Measurements from ENCODE around the gene PTPN14.

DNA sequence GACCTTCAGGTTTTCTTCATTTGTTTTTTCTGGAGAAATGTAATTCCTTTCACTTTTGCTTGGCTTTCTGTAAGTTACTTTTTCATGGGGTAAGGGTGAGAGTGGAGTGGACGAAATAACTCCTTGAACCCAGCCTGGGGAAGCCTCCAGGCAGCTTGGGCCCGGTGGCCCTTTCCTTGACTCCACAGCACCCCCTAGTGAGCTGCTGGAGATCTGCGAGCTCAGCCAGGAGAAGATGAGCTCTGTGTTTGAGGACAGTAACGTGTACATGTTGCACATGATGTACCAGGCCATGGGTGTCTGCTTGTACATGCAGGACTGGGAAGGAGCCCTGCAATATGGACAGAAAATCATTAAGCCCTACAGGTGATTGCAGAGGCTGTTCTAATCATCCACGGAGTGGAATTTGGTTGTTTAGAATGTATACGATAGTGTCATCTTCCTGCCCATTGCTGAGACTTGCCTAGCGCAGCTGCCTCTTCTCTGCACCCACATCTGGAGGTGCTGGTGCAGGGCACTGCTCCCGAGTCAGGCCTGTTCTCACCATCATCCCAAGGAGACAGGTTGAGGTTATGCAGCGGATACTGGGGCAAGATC is 219.5 kb downstream of the PTPN14 start:
- TF ChIP-seq, protein P1, sequence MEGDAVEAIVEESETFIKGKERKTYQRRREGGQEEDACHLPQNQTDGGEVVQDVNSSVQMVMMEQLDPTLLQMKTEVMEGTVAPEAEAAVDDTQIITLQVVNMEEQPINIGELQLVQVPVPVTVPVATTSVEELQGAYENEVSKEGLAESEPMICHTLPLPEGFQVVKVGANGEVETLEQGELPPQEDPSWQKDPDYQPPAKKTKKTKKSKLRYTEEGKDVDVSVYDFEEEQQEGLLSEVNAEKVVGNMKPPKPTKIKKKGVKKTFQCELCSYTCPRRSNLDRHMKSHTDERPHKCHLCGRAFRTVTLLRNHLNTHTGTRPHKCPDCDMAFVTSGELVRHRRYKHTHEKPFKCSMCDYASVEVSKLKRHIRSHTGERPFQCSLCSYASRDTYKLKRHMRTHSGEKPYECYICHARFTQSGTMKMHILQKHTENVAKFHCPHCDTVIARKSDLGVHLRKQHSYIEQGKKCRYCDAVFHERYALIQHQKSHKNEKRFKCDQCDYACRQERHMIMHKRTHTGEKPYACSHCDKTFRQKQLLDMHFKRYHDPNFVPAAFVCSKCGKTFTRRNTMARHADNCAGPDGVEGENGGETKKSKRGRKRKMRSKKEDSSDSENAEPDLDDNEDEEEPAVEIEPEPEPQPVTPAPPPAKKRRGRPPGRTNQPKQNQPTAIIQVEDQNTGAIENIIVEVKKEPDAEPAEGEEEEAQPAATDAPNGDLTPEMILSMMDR (IDR thresholded peaks at IDR 0.05) = peak; percentile 95
- TF ChIP-seq, protein P2, sequence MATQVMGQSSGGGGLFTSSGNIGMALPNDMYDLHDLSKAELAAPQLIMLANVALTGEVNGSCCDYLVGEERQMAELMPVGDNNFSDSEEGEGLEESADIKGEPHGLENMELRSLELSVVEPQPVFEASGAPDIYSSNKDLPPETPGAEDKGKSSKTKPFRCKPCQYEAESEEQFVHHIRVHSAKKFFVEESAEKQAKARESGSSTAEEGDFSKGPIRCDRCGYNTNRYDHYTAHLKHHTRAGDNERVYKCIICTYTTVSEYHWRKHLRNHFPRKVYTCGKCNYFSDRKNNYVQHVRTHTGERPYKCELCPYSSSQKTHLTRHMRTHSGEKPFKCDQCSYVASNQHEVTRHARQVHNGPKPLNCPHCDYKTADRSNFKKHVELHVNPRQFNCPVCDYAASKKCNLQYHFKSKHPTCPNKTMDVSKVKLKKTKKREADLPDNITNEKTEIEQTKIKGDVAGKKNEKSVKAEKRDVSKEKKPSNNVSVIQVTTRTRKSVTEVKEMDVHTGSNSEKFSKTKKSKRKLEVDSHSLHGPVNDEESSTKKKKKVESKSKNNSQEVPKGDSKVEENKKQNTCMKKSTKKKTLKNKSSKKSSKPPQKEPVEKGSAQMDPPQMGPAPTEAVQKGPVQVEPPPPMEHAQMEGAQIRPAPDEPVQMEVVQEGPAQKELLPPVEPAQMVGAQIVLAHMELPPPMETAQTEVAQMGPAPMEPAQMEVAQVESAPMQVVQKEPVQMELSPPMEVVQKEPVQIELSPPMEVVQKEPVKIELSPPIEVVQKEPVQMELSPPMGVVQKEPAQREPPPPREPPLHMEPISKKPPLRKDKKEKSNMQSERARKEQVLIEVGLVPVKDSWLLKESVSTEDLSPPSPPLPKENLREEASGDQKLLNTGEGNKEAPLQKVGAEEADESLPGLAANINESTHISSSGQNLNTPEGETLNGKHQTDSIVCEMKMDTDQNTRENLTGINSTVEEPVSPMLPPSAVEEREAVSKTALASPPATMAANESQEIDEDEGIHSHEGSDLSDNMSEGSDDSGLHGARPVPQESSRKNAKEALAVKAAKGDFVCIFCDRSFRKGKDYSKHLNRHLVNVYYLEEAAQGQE (IDR thresholded peaks at IDR 0.05; ENCODE audit: insufficient read depth in 1 of 2, low read depth in 2 of 2, low read length in 1 of 2) = no peak

All from Panc1 (cell line).